GM19455 (cell line): ENCODE results near the gene CALCA.
"Not testable (repeated sequence)": the region's sequence is repeated elsewhere in the genome, so short reads cannot be mapped to it uniquely, and the experiment has no call there.

ENCODE experiments used
- ATAC-seq: cut with Tn5 transposase; IDR thresholded peaks from one replicate; pipeline ENCODE4 v1.9.1; 2021; ENCODE audit not compliant: unreplicated experiment

The CALCA gene

GRCh38 chr11:14971865-14972580, at the start of gene CALCA:
Gene CALCA (minus strand): TSS chr11:14972351. CDS start chr11:14971192, 1,159 bp downstream.
- ATAC-seq = no peak

- no peak for ATAC-seq
Measured at GRCh38 chr11:15016200-15016599, 44.0 kb upstream of the CALCA start.

GRCh38 chr11:15011776-15012345, 39.7 kb upstream of the CALCA start:
- ATAC-seq = no peak

- no peak for ATAC-seq
Measured at GRCh38 chr11:15010865-15011264, 38.7 kb upstream of the CALCA start.

GRCh38 chr11:15006139-15006759, 34.1 kb upstream of the CALCA start:
- ATAC-seq = peak; percentile 73

GRCh38 chr11:14988133-14988532, 16.0 kb upstream of the CALCA start:
- ATAC-seq = not testable (repeated sequence)

GRCh38 chr11:14981507-14981906, 9.4 kb upstream of the CALCA start:
- ATAC-seq = no peak

GRCh38 chr11:14980854-14981253, 8.7 kb upstream of the CALCA start:
- no peak for ATAC-seq

- ATAC-seq = no peak
Measured at GRCh38 chr11:14977101-14977880, 5.1 kb upstream of the CALCA start.

GRCh38 chr11:14975252-14975587, 3.1 kb upstream of the CALCA start:
- no peak for ATAC-seq

- no peak for ATAC-seq
Measured at GRCh38 chr11:14974515-14975251, 2.5 kb upstream of the CALCA start.

GRCh38 chr11:14973621-14974514, 1.7 kb upstream of the CALCA start:
- no peak for ATAC-seq

GRCh38 chr11:14972581-14973495, 687 bp upstream of the CALCA start:
- ATAC-seq = no peak

- no peak for ATAC-seq
Measured at GRCh38 chr11:14969901-14970323, 2.2 kb downstream of the CALCA start.

- ATAC-seq = no peak
Measured at GRCh38 chr11:14967581-14968243, 4.4 kb downstream of the CALCA start.

GRCh38 chr11:14956111-14956510, 16.0 kb downstream of the CALCA start:
- no peak for ATAC-seq

- no peak for ATAC-seq
Measured at GRCh38 chr11:14954581-14954980, 17.6 kb downstream of the CALCA start.

- ATAC-seq = no peak
Measured at GRCh38 chr11:14953904-14954303, 18.2 kb downstream of the CALCA start.
